Measurements from ENCODE around the gene IMP4. TPM values are rescaled to one million over a fixed set of nuclear protein-coding genes. Genes with fewer than 3 reads are reported as not detected.

IMP4 gene
- 10 to 100 TPM; 52.7 to 70.4 (median 56.0) TPM for total RNA-seq
- long read RNA-seq, donor 1, transcript IMP4-202 (9 exons, 822 nt) = minor isoform, 24 of 102 reads
- long read RNA-seq, donor 1, transcript IMP4-201 (9 exons, 1,740 nt) = major isoform, 40 of 102 reads
- long read RNA-seq, donor 1, transcript IMP4-208 (8 exons, 2,379 nt) = minor isoform, 13 of 102 reads
- long read RNA-seq, donor 1, partial matches to known transcripts = 11 of 102 reads
- long read RNA-seq, donor 1, other reads (novel, unspliced or antisense) = 13 of 102 reads
- long read RNA-seq, donor 2, transcript IMP4-208 (8 exons, 2,379 nt) = minor isoform, 7 of 78 reads
- long read RNA-seq, donor 2, transcript IMP4-202 (9 exons, 822 nt) = minor isoform, 7 of 78 reads
- long read RNA-seq, donor 2, transcript IMP4-201 (9 exons, 1,740 nt) = major isoform, 51 of 78 reads
- long read RNA-seq, donor 2, partial matches to known transcripts = 3 of 78 reads
- long read RNA-seq, donor 2, other reads (novel, unspliced or antisense) = 6 of 78 reads

- peak; percentile 7 for TF ChIP-seq CTCF (IDR thresholded peaks at IDR 0.05)
- intact Hi-C loops (cut with DNase I, micrococcal nuclease) = no loop called here
- H3K36me3 ChIP-seq (ENCODE audit: low read depth) = peaks cover 17% of the 10 kb centered on the region
Measured at GRCh38 chr2:130342533-130343275, at the start of gene IMP4. Gene IMP4 (plus strand): TSS chr2:130342897. CDS start chr2:130342933, 36 bp downstream.

GRCh38 chr2:130300258-130300969 lies 42.3 kb upstream of the IMP4 start:
- TF ChIP-seq CTCF (IDR thresholded peaks at IDR 0.05) = no peak
- intact Hi-C loops (cut with DNase I, micrococcal nuclease) = no loop called here
- ATAC-seq (no peak), DNase-seq (no peak)
- no peak overlapping the region for H3K4me3 ChIP-seq
- no peaks in the 10 kb centered on the region for H3K9me3 ChIP-seq
- H3K4me1 ChIP-seq (ENCODE audit: low read depth) = no peaks in the 10 kb centered on the region
- H3K36me3 ChIP-seq (ENCODE audit: low read depth) = no peaks in the 10 kb centered on the region

More at GRCh38 chr2:130342533-130343275, at the start of gene IMP4:
- ATAC-seq = peak; percentile 93
- peaks cover 11% of the 10 kb centered on the region for H3K4me1 ChIP-seq (ENCODE audit: low read depth)
- no peaks in the 10 kb centered on the region for H3K9me3 ChIP-seq
- peak; percentile 94 to 98 (median 97) for DNase-seq
- H3K4me3 ChIP-seq = peak within 1 kb of the TSS; percentile 56

- ATAC-seq (no peak), DNase-seq (no peak)
- no peak for TF ChIP-seq CTCF (IDR thresholded peaks at IDR 0.05)
- H3K4me1 ChIP-seq (ENCODE audit: low read depth) = no peaks in the 10 kb centered on the region
- no peaks in the 10 kb centered on the region for H3K36me3 ChIP-seq (ENCODE audit: low read depth)
- H3K4me3 ChIP-seq = no peak overlapping the region
- intact Hi-C loops (cut with DNase I, micrococcal nuclease) = no loop called here
- no peaks in the 10 kb centered on the region for H3K9me3 ChIP-seq
Measured at GRCh38 chr2:130300970-130301348, 41.7 kb upstream of the IMP4 start.

- no peak for TF ChIP-seq CTCF (IDR thresholded peaks at IDR 0.05)
- no peaks in the 10 kb centered on the region for H3K36me3 ChIP-seq (ENCODE audit: low read depth)
- H3K4me1 ChIP-seq (ENCODE audit: low read depth) = no peaks in the 10 kb centered on the region
- ATAC-seq (peak; percentile 31), DNase-seq (peak in 2 of 3 donors; percentile 39 to 56)
- no peaks in the 10 kb centered on the region for H3K9me3 ChIP-seq
- intact Hi-C loops (cut with DNase I, micrococcal nuclease) = no loop called here
- H3K4me3 ChIP-seq = no peak overlapping the region
Measured at GRCh38 chr2:130302164-130302886, 40.4 kb upstream of the IMP4 start.

- H3K36me3 ChIP-seq (ENCODE audit: low read depth) = no peaks in the 10 kb centered on the region
- no peaks in the 10 kb centered on the region for H3K9me3 ChIP-seq
- DNase-seq = no peak
- no peak for ATAC-seq
- no peak for TF ChIP-seq CTCF (IDR thresholded peaks at IDR 0.05)
- H3K4me3 ChIP-seq = no peak overlapping the region
- intact Hi-C loops (cut with DNase I, micrococcal nuclease) = no loop called here
- H3K4me1 ChIP-seq (ENCODE audit: low read depth) = no peaks in the 10 kb centered on the region
Measured at GRCh38 chr2:130303169-130303568, 39.5 kb upstream of the IMP4 start.

Data from mucosa of descending colon (tissue), 3 donors.